Naive thymus-derived CD4-positive, alpha-beta T cell (primary cell): ENCODE results near the gene CDC6. TPM values are rescaled to one million over a fixed set of nuclear protein-coding genes. Genes with fewer than 3 reads are reported as not detected.

ENCODE experiments used
- ATAC-seq: fragments of 150-1000 bp; cut with Tn5 transposase; 2 replicates; pipeline ENCODE4 v1.10.0; 2021; ENCODE audit warnings: mild to moderate bottlenecking, moderate library complexity
- CTCF ChIA-PET: fragments of 350-600 bp; sonication (Branson Sonifier 250); formaldehyde crosslinking; loops from one replicate; lab custom pipeline; 2021; ENCODE audit warnings: antibody characterized with exemption; lab: Charles Lee
- POLR2A ChIA-PET: fragments of 350-600 bp; sonication (Branson Sonifier 250); formaldehyde crosslinking; loops from one replicate; lab custom pipeline; 2021; ENCODE audit warnings: antibody characterized with exemption, inconsistent platforms; lab: Charles Lee
- DNase-seq, 9 donors: peaks; one replicate each; pipeline versions ENCODE4 v3.0.0 to v3.0.0-alpha.2; 2020 to 2022; ENCODE audit warnings: mixed read lengths in 1 of 9
- H3K27ac ChIP-seq: one replicate; pipeline ENCODE4 v1.7.0; 2013; ENCODE audit warnings: mild to moderate bottlenecking, low read depth, low read length, moderate library complexity
- H3K27me3 ChIP-seq, 2 donors: one replicate each; pipeline ENCODE4 v1.7.0; 2013; ENCODE audit warnings: low read length in 2 of 2, mild to moderate bottlenecking in 2 of 2, moderate library complexity in 2 of 2; ENCODE audit not compliant: control insufficient read depth in 2 of 2, insufficient read depth in 2 of 2
- H3K36me3 ChIP-seq, 3 experiments: 1 replicate in 2 of 3; 2 replicates in 1 of 3; pipeline ENCODE4 v1.7.0; 2013; ENCODE audit warnings: low read length in 3 of 3, mild to moderate bottlenecking in 3 of 3, moderate library complexity in 1 of 3; ENCODE audit not compliant: insufficient read depth in 3 of 3, control insufficient read depth in 2 of 3
- H3K4me1 ChIP-seq, 2 donors: one replicate each; pipeline ENCODE4 v1.7.0; 2013; ENCODE audit warnings: low read length in 2 of 2, mild to moderate bottlenecking in 2 of 2, moderate library complexity in 1 of 2; ENCODE audit not compliant: control insufficient read depth in 2 of 2, insufficient read depth in 2 of 2
- H3K4me3 ChIP-seq: 2 replicates; pipeline ENCODE4 v1.7.0; 2013; ENCODE audit warnings: mild to moderate bottlenecking, low read length
- H3K9me3 ChIP-seq, 3 experiments: 1 replicate in 2 of 3; 2 replicates in 1 of 3; pipeline ENCODE4 v1.7.0; 2013; ENCODE audit warnings: low read length in 3 of 3; ENCODE audit not compliant: control insufficient read depth in 2 of 3
- H3K27ac Mint-ChIP-seq, 9 donors: one replicate each; pipeline ENCODE4 v1.8.0; 2020 to 2022; ENCODE audit warnings: mixed read lengths in 9 of 9, mild to moderate bottlenecking in 8 of 9, moderate library complexity in 5 of 9, inconsistent platforms in 2 of 9
- H3K27me3 Mint-ChIP-seq, 5 donors: one replicate each; pipeline ENCODE4 v1.8.0; 2021 to 2022; ENCODE audit warnings: mixed read lengths in 5 of 5, mild to moderate bottlenecking in 1 of 5
- H3K36me3 Mint-ChIP-seq, 5 donors: one replicate each; pipeline ENCODE4 v1.8.0; 2020 to 2022; ENCODE audit warnings: mixed read lengths in 5 of 5, mild to moderate bottlenecking in 3 of 5, inconsistent platforms in 1 of 5
- H3K4me1 Mint-ChIP-seq, 7 donors: one replicate each; pipeline ENCODE4 v1.8.0; 2020 to 2022; ENCODE audit warnings: mixed read lengths in 7 of 7, mild to moderate bottlenecking in 3 of 7, inconsistent platforms in 1 of 7
- H3K4me3 Mint-ChIP-seq, 10 donors: one replicate each; pipeline ENCODE4 v1.8.0; 2020 to 2022; ENCODE audit warnings: mild to moderate bottlenecking in 10 of 10, mixed read lengths in 10 of 10, moderate library complexity in 6 of 10, inconsistent platforms in 2 of 10
- H3K9me3 Mint-ChIP-seq, 11 donors: one replicate each; pipeline ENCODE4 v1.8.0; 2020 to 2022; ENCODE audit warnings: mixed read lengths in 11 of 11, mild to moderate bottlenecking in 4 of 11, inconsistent platforms in 1 of 11, moderate library complexity in 1 of 11
- intact Hi-C, 2 donors: fragments of 100-400 bp; cut with micrococcal nuclease; formaldehyde crosslinking; loops; one replicate each; pipeline ENCODE4 v1.15.1; 2023
- polyA plus RNA-seq, 2 donors: library from polyadenylated mRNA; unstranded; fragments of 300-500 nt; fragmentation: Illumina TruSeq; gene quantifications; one replicate each; pipeline ENCODE4 v1.2.3, GENCODE V29; 2021
- total RNA-seq, 6 experiments: library from RNA in 5 of 6; stranded (reverse) in 5 of 6; gene quantifications; 1 replicate in 5 of 6; 2 replicates in 1 of 6; pipeline ENCODE4 v1.2.3 and lab custom pipeline; 2021 to 2026

Gene CDC6
- total and polyA plus RNA-seq, 7 experiments from 2014 or later, result 0.09 to 73.6 (median 0.67) TPM

GRCh38 chr17:40335620-40336019 lies 47.9 kb downstream of the CDC6 start:
- H3K4me1 ChIP-seq, result peaks cover 36 to 46% of the 10 kb centered on the region in 2 donors
- H3K4me3 ChIP-seq, result no peak overlapping the region
- Mint-ChIP-seq H3K9me3 (no peaks in the 10 kb centered on the region), H3K27me3 (no peaks in the 10 kb centered on the region), H3K4me1 (peaks cover 58 to 84% (median 77%) of the 10 kb centered on the region in 7 donors), H3K27ac (peak overlapping the region in 4 of 9 donors; percentile 13 to 84 (median 58)), H3K4me3 (no peak overlapping the region), H3K36me3 (peaks cover 0 to 54% (median 14%) of the 10 kb centered on the region in 5 donors)
- no peaks in the 10 kb centered on the region for H3K9me3 ChIP-seq
- H3K36me3 ChIP-seq, result peaks cover 0 to 22% (median 6%) of the 10 kb centered on the region in 3 experiments
- ChIA-PET POLR2A (interaction anchor here (1.1 to 34.9 kb wide), 3 partner anchors 10 to 20 kb away, joined by 3 to 742 read pairs (median 6); partner anchors contain the start of gene RARA), CTCF (interaction anchor here (1.2 kb wide), 1 partner anchor 8 kb away, joined by 5 read pairs; no protein-coding TSS in a partner anchor)
- intact Hi-C loops, result no loop called here
- ATAC-seq, result no peak
- H3K27ac ChIP-seq, result no peak overlapping the region
- no peak for DNase-seq
- H3K27me3 ChIP-seq, result no peaks in the 10 kb centered on the region

- ATAC-seq, result no peak
- Histone ChIP-seq H3K4me3 (no peak overlapping the region), H3K27ac (peak overlapping the region; percentile 43), H3K27me3 (no peaks in the 10 kb centered on the region), H3K4me1 (peaks cover 33 to 35% of the 10 kb centered on the region in 2 donors), H3K9me3 (no peaks in the 10 kb centered on the region), H3K36me3 (peaks cover 0 to 11% (median 6%) of the 10 kb centered on the region in 3 experiments)
- Mint-ChIP-seq H3K36me3 (peaks cover 0 to 47% (median 9%) of the 10 kb centered on the region in 5 donors), H3K27ac (peak overlapping the region; percentile 60 to 94 (median 76)), H3K4me1 (peaks cover 48 to 74% (median 71%) of the 10 kb centered on the region in 7 donors), H3K27me3 (no peaks in the 10 kb centered on the region), H3K9me3 (no peaks in the 10 kb centered on the region), H3K4me3 (peak overlapping the region in 5 of 10 donors; percentile 11 to 50 (median 38))
- no peak for DNase-seq
- intact Hi-C loops, result no loop called here
- ChIA-PET CTCF (interaction anchor here (0.6 to 1.2 kb wide), 3 partner anchors 16 to 30 kb away, joined by 3 read pairs; partner anchors contain the start of gene RARA), POLR2A (interaction anchor here (34.9 kb wide), 1 partner anchor 22 kb away, joined by 742 read pairs; the partner anchor contains the start of gene RARA)
Measured at GRCh38 chr17:40337351-40337750, 49.7 kb downstream of the CDC6 start.

- peak overlapping the region in 5 of 10 donors; percentile 11 to 50 (median 42) for H3K4me3 Mint-ChIP-seq
- CTCF ChIA-PET, result interaction anchor here (1.0 kb wide), 1 partner anchor 21 kb away, joined by 3 read pairs; no protein-coding TSS in a partner anchor
- DNase-seq, result no peak
Measured at GRCh38 chr17:40338058-40338457, 50.4 kb downstream of the CDC6 start.

GRCh38 chr17:40338941-40339649 lies 51.4 kb downstream of the CDC6 start:
- Histone ChIP-seq H3K36me3 (peaks cover 0 to 6% (median 6%) of the 10 kb centered on the region in 3 experiments), H3K4me1 (peaks cover 36 to 38% of the 10 kb centered on the region in 2 donors), H3K9me3 (no peaks in the 10 kb centered on the region), H3K27ac (peak overlapping the region; percentile 90), H3K27me3 (no peaks in the 10 kb centered on the region), H3K4me3 (no peak overlapping the region)
- peak overlapping the region in 3 of 10 donors; percentile 6 to 81 (median 51) for H3K4me3 Mint-ChIP-seq
- H3K4me1 Mint-ChIP-seq, result peaks cover 43 to 74% (median 65%) of the 10 kb centered on the region in 7 donors
- ATAC-seq (no peak), DNase-seq (no peak)
- peak overlapping the region; percentile 71 to 98 (median 96) for H3K27ac Mint-ChIP-seq
- H3K27me3 Mint-ChIP-seq, result no peaks in the 10 kb centered on the region
- H3K9me3 Mint-ChIP-seq, result no peaks in the 10 kb centered on the region
- POLR2A ChIA-PET, result interaction anchor here (0.5 to 34.9 kb wide), 2 partner anchors 24 to 316 kb away, joined by 3 to 742 read pairs; partner anchors contain the start of gene RARA
- H3K36me3 Mint-ChIP-seq, result peaks cover 0 to 44% (median 5%) of the 10 kb centered on the region in 5 donors
- CTCF ChIA-PET, result interaction anchor here (0.7 to 3.3 kb wide), 4 partner anchors 22 to 105 kb away, joined by 3 to 24 read pairs (median 10); partner anchors contain the start of gene RARA
- intact Hi-C loops, result no loop called here

More at GRCh38 chr17:40338058-40338457, 50.4 kb downstream of the CDC6 start:
- no peak for ATAC-seq
- Mint-ChIP-seq H3K4me1 (peaks cover 45 to 74% (median 65%) of the 10 kb centered on the region in 7 donors), H3K27me3 (no peaks in the 10 kb centered on the region), H3K27ac (peak overlapping the region; percentile 60 to 94 (median 83)), H3K9me3 (no peaks in the 10 kb centered on the region), H3K36me3 (peaks cover 0 to 48% (median 5%) of the 10 kb centered on the region in 5 donors)
- H3K9me3 ChIP-seq, result no peaks in the 10 kb centered on the region
- peak overlapping the region; percentile 46 for H3K27ac ChIP-seq
- H3K36me3 ChIP-seq, result peaks cover 0 to 6% (median 6%) of the 10 kb centered on the region in 3 experiments
- H3K27me3 ChIP-seq, result no peaks in the 10 kb centered on the region
- no peak overlapping the region for H3K4me3 ChIP-seq
- POLR2A ChIA-PET, result interaction anchor here (34.9 kb wide), 1 partner anchor 23 kb away, joined by 742 read pairs; the partner anchor contains the start of gene RARA
- H3K4me1 ChIP-seq, result peaks cover 36 to 38% of the 10 kb centered on the region in 2 donors
- intact Hi-C loops, result no loop called here

- Mint-ChIP-seq H3K27ac (peak overlapping the region; percentile 84 to 98 (median 96)), H3K4me3 (peak overlapping the region in 8 of 10 donors; percentile 17 to 89 (median 80)), H3K27me3 (no peaks in the 10 kb centered on the region), H3K9me3 (no peaks in the 10 kb centered on the region), H3K36me3 (peaks cover 0 to 38% (median 5%) of the 10 kb centered on the region in 5 donors), H3K4me1 (peaks cover 43 to 73% (median 66%) of the 10 kb centered on the region in 7 donors)
- H3K9me3 ChIP-seq, result no peaks in the 10 kb centered on the region
- H3K27me3 ChIP-seq, result no peaks in the 10 kb centered on the region
- intact Hi-C loops, result loop anchor here in 1 of 2 donors (2.0 to 5.0 kb wide), 2 partner anchors 14 to 1347 kb away; partner anchors contain the start of gene EIF1
- POLR2A ChIA-PET, result interaction anchor here (1.0 to 34.9 kb wide), 3 partner anchors 9 to 25 kb away, joined by 4 to 742 read pairs (median 13); partner anchors contain the start of gene RARA
- peaks cover 44 to 46% of the 10 kb centered on the region in 2 donors for H3K4me1 ChIP-seq
- DNase-seq (no peak), ATAC-seq (no peak)
- H3K36me3 ChIP-seq, result peaks cover 0 to 6% (median 6%) of the 10 kb centered on the region in 3 experiments
- CTCF ChIA-PET, result interaction anchor here (1.1 to 3.3 kb wide), 9 partner anchors 10 to 36 kb away, joined by 3 to 24 read pairs (median 10); partner anchors contain the start of gene RARA
- H3K27ac ChIP-seq, result peak overlapping the region; percentile 90
- no peak overlapping the region for H3K4me3 ChIP-seq
Measured at GRCh38 chr17:40340327-40340726, 52.6 kb downstream of the CDC6 start.
